ENCODE results near the gene PALB2.
A peak's percentile ranks its signal among the peaks of the same experiment; 100 is the strongest.

The PALB2 gene

DNA sequence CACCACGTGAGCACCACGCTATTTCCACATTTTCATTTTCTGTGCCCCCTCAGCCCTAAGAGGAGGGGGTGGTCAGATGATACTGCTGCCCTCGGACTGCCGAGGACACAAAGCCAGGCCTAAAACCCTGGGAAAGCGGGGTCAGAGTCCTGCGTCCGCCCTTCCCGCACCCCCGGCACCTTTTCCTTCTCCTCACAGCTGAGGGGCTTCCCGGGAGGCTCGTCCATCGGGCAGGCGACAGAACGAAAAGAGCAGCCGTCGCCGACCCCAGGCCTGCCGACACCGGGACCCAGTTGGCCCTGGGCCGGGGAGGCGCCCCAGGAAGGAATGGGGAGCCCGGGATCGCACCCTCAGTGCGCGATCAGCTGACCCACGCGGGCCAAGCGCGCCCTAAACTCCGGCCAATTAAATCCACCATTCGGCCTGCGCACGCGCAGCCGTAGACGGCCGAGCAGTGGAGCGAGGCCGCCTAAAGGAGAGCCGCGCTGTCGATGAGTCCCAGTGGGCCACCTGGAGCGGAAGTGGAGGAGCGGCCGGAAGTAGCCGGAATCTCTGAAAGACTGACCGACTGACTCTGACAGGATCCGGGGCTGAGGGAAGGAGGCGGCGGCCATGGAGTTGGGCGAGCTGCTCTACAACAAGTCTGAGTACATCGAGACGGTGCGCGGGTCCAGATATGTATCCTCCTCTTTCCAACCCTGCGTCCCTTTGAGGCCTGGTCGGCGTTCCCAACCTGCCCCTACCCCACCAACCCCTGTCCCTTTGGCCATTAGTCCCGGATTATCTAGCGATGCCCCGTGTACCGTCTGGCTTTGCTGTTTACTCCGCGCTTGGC is at the start of gene PALB2, which contains the start of gene DCTN5:
PALB2 (minus strand) TSS at position 380 of the 835 bp plus-strand sequence; CDS start at position 227, 153 bp downstream.
DCTN5 (plus strand) TSS at position 536 of the 835 bp plus-strand sequence; CDS start at position 613, 77 bp downstream.
- DNase-seq (ENCODE audit: low read depth), result peak; percentile 77

DNA sequence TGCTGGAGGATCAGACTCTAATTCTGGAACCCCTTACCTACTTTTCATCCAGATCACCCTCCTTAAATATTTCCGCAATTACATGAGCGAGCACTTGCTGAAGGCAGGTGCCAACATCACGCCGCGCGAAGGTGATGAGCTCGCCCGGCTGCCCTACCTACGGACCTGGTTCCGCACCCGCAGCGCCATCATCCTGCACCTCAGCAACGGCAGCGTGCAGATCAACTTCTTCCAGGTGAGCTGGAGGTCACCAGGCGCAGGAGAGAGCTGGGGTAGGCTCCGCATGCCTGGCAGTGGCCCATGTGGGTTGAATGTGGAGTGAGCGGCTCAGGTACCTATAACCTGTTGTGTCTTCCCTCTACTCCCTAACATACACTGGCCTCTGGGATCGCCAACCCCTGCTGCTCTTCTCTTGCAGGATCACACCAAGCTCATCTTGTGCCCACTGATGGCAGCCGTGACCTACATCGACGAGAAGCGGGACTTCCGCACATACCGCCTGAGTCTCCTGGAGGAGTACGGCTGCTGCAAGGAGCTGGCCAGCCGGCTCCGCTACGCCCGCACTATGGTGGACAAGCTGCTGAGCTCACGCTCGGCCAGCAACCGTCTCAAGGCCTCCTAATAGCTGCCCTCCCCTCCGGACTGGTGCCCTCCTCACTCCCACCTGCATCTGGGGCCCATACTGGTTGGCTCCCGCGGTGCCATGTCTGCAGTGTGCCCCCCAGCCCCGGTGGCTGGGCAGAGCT is 48.5 kb upstream of the PALB2 start:
- no peak for DNase-seq (ENCODE audit: low read depth)

DNA sequence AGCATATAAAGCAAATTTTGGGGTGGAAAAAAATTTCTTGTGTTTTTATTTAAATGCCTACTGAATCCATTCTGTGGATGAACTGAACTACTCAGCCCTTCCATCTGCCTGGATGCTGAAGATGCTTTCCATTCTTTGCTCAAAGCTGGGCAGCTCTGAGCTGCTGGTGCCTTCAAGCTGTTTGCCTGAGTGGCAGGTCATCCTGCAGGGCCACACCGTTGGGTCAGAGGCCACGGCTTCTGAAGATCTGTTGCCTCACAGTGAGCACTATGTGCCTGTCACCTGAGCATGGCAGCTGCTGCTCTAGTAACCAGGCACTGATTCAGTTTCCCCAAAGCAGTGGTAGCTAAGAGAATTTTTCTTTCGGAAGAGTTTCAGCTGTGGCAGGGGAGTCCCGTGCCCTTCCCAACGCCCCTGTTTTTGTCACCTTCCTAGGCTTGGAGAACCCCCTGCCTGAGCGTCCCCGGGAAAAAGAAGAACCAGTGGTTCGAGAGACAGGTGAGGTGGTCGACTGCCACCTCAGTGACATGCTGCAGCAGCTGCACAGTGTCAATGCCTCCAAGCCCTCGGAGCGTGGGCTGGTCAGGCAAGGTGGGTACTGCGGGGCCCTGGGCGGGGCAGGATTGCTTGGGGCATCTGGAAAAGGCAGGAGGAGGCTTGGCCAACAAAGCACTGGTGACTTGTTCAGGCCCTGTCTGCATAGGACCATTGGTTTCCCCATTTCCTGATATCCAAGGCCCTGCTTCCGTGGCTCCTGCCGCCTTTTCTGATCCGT is 46.1 kb upstream of the PALB2 start:
- DNase-seq (ENCODE audit: low read depth), result no peak

- no peak for DNase-seq (ENCODE audit: low read depth)
Measured at GRCh38 chr16:23683487-23683886, 42.4 kb upstream of the PALB2 start.

DNA sequence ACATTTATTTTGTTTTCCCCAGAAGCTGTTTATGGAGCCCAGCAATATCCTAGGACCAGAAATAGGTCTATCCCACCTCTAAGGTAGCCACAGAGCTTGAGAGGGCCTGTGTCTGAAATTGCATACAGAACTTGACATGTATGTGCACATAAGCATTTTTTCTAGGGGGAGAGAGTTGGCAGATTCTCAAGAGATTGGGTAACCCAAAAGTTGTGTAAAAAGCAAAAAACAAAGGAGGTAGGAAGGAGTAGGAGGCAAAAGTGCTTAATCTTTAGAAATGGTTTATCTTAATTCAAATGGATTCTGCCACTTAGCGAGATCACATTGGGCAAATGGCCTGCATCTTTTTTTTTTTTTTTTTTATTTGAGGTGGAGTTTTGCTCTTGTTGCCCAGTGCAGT is 41.1 kb upstream of the PALB2 start:
- no peak for DNase-seq (ENCODE audit: low read depth)

DNA sequence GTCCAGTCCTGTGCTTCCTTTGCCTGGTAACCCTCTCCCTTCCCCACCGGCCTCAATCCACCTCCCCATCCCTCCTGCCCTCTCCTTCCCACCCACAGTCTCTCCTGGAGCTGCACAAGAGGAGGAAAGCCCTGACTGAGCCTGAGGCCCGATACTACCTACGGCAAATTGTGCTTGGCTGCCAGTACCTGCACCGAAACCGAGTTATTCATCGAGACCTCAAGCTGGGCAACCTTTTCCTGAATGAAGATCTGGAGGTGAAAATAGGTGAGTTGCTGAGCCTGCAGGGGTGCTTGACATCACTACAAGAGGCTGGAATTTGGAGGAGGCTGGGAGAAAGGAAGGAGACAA is 38.9 kb upstream of the PALB2 start:
- no peak for DNase-seq (ENCODE audit: low read depth)

- DNase-seq (ENCODE audit: low read depth), result no peak
Measured at GRCh38 chr16:23679274-23679985, 38.3 kb upstream of the PALB2 start.

GRCh38 chr16:23678430-23679273 is 37.5 kb upstream of the PALB2 start, which contains the start of gene PLK1:
Gene PLK1, plus strand, starts transcription at chr16:23678889. Its CDS starts 44 bp downstream, at chr16:23678933.
- peak; percentile 41 for DNase-seq (ENCODE audit: low read depth)

GRCh38 chr16:23676924-23677480 is 35.9 kb upstream of the PALB2 start:
- DNase-seq (ENCODE audit: low read depth), result no peak

DNA sequence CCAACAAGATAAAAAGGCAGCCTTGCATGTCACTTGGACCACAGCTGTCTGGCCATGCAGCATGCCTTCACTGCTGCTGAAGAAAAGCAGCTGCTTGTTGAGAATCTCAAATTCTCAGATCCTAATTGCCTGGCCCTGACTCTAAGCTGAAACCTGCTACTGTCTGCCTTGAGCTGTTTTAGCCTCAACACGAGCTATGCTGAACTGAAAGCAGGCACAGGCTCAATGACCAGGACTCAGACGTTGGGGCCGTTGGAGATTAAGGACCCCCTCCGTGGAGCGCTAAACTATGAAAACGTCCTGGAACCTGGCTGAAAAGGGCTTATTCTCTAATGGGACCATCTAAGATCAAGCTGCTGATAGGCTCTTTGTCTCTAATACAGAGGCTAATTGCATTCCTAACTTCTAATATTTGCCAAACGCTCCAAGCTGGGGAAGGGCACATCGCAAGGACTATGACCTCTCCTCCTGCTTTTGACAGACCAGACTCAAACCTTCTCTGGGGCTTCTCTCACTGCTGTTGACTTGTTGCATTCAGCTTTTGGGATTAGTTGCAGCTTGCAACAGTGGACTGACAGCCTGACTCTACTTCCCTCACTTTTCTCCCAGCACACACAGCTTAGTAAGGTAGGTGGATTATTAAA is 33.0 kb upstream of the PALB2 start:
- DNase-seq (ENCODE audit: low read depth), result no peak

DNA sequence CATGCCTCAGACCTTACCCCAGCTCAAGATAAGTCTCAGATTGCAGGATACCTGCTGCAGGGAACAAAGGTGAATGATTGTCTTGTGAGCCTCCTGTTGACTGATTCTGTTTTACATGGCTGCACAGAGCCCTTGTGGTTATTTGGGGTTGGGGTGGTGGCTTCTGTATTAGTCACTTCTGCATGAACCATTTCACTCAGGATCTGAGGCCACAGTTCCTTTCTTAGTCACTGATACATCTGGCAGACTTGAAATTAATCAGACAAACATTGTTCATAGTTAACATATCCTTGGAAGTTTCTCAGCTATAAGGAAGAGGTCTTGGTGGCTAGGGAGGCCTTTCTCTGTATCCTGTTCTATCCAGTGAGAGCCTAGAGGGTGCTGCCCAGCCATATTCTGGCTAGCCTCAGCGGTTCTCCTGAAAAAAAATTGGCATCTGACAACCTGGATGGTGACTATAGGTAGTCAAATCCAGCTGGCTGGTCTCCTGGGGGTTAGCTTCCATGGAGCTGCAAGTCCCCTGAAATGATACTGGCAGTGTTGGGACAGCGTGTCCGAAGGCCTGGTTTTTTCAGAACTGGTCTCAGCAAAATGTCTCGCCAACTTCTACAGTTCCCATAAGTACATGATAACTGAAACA is 29.1 kb upstream of the PALB2 start:
- no peak for DNase-seq (ENCODE audit: low read depth)

- no peak for DNase-seq (ENCODE audit: low read depth)
Measured at GRCh38 chr16:23668873-23669272, 27.8 kb upstream of the PALB2 start.

DNA sequence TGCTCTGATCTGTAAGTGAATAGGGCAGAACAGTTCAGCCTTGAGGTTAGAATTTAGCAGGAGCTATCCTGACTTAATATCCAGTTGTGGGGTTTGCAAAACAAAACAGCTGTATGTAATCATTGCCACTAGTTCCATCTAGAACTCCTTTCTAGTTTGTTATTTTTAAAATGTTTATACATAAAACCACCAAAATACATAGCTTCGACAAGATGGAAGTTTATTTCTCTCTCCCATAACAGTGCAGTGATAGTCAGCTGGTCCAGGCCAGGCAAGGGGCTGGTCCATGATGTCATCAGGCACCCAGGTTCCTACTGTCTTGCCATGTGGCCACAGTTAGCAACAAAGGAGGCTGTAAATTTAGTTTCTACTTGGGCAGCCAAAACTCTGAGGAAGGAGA is 27.1 kb upstream of the PALB2 start:
- no peak for DNase-seq (ENCODE audit: low read depth)

DNA sequence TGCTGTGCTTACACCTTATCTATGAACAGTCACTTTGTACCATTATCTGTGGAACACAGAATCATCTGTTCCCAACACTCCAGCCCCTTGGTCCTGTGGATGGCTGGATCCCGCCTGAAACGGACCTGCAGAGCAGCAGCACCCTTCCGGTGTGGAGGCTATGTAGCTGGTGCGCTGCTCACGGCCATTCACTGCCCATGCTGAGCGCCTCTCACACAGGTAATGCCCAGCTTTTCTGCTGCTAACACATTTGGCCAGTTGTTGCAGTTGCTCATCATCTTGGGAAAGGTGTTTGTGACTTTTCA is 26.2 kb upstream of the PALB2 start:
- DNase-seq (ENCODE audit: low read depth), result no peak

GRCh38 chr16:23666571-23667354 is 25.7 kb upstream of the PALB2 start:
- no peak for DNase-seq (ENCODE audit: low read depth)

DNA sequence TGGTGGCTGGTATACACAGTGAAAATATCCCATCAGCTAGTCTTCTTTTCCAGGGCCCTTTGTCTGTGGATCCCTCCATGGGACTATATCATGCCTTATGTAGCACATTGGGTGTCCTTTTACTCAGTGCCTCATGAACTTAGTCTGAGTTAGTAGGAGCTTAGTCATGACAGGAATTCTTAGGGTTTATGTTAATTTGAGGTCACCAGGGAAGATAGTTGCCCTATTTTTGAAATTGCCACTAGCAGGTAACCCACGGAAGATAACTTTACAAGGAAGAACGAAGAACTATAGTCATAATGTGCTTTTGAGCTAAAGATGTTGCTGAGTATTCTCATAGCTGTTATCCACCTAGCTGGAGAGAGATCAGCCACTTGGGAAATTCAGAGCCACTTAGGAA is 22.8 kb upstream of the PALB2 start:
- no peak for DNase-seq (ENCODE audit: low read depth)

DNA sequence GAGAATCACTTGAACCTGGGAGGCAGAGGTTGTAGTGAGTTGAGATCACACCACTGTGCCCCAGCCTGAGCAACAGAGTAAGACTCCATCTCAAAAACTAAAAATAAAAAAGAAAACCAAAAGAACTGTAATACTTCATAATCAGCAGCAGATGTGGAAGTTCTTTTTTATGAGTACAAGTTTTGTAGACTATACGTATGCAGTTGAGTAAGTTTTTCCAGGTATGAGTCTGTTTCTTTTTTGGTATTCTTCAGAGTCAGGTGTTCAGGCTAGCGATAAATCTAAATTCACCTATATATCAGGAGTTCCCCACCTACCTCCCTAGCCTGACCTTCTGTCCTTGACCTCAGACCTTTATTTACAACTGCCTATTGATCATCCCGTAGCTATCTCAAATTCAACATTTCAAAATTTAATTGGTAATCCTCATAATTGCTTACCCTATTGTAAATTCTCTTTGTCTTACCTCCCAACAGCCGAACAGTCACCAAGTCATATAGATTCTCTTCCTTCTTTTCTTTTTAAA is 10.9 kb upstream of the PALB2 start:
- DNase-seq (ENCODE audit: low read depth), result no peak

- DNase-seq (ENCODE audit: low read depth), result no peak
Measured at GRCh38 chr16:23650674-23651416, 9.7 kb upstream of the PALB2 start.
